Measurements from ENCODE around the gene KREMEN2. TPM values are rescaled to one million over a fixed set of nuclear protein-coding genes. Genes with fewer than 3 reads are reported as not detected.
A peak's percentile ranks its signal among the peaks of the same experiment; 100 is the strongest.

Gene KREMEN2
- polyA plus RNA-seq, 4 donors = 0.15 to 0.54 (median 0.47) TPM; not detected in 1

GRCh38 chr16:2969545-2970521 is 5.8 kb downstream of the KREMEN2 start:
- H3K27ac ChIP-seq (ENCODE audit: low read depth in 1 of 3, low read length in 2 of 3) = peak overlapping the region in 1 of 3 donors; percentile 40
- peak overlapping the region; percentile 63 to 80 (median 76) for H3K4me3 ChIP-seq (ENCODE audit: low read depth in 1 of 3, low read length in 3 of 3)
- H3K27me3 ChIP-seq (ENCODE audit: control insufficient read depth in 3 of 3, insufficient read depth in 3 of 3, low read length in 3 of 3) = peaks cover 13 to 34% (median 19%) of the 10 kb centered on the region in 3 donors
- 0 to 2% (median 1%) methylated on average over 52 to 83 of the region's 83 CpGs for WGBS, 3 donors
- peak; percentile 51 to 85 for DNase-seq
- H3K4me1 ChIP-seq (ENCODE audit: control insufficient read depth in 3 of 3, insufficient read depth in 2 of 3, low read depth in 1 of 3, low read length in 2 of 3) = peaks cover 3 to 29% (median 3%) of the 10 kb centered on the region in 3 donors
- FAIRE-seq = no peak
- H3K36me3 ChIP-seq (ENCODE audit: control insufficient read depth in 3 of 3, insufficient read depth in 2 of 3, low read depth in 1 of 3, low read length in 3 of 3) = peaks cover 0 to 42% (median 0%) of the 10 kb centered on the region in 3 donors
- no peaks in the 10 kb centered on the region for H3K9me3 ChIP-seq (ENCODE audit: control insufficient read depth in 2 of 2, insufficient read depth in 1 of 2, low read depth in 1 of 2, low read length in 1 of 2)

GRCh38 chr16:2970563-2970962 is 6.5 kb downstream of the KREMEN2 start:
- Histone ChIP-seq H3K36me3 (ENCODE audit: control insufficient read depth in 3 of 3, insufficient read depth in 2 of 3, low read depth in 1 of 3, low read length in 3 of 3) (peaks cover 0 to 49% (median 0%) of the 10 kb centered on the region in 3 donors), H3K4me3 (ENCODE audit: low read depth in 1 of 3, low read length in 3 of 3) (peak overlapping the region in 2 of 3 donors; percentile 63 to 76), H3K9me3 (ENCODE audit: control insufficient read depth in 2 of 2, insufficient read depth in 1 of 2, low read depth in 1 of 2, low read length in 1 of 2) (no peaks in the 10 kb centered on the region), H3K27me3 (ENCODE audit: control insufficient read depth in 3 of 3, insufficient read depth in 3 of 3, low read length in 3 of 3) (peaks cover 13 to 28% (median 18%) of the 10 kb centered on the region in 3 donors), H3K27ac (ENCODE audit: low read depth in 1 of 3, low read length in 2 of 3) (no peak overlapping the region), H3K4me1 (ENCODE audit: control insufficient read depth in 3 of 3, insufficient read depth in 2 of 3, low read depth in 1 of 3, low read length in 2 of 3) (peaks cover 3 to 25% (median 3%) of the 10 kb centered on the region in 3 donors)
- no peak for DNase-seq
- WGBS, 3 donors = 71 to 81% (median 73%) methylated on average over 6 of the region's 6 CpGs
- no peak for FAIRE-seq

GRCh38 chr16:2971134-2971984 is 7.3 kb downstream of the KREMEN2 start:
- Histone ChIP-seq H3K4me1 (ENCODE audit: control insufficient read depth in 3 of 3, insufficient read depth in 2 of 3, low read depth in 1 of 3, low read length in 2 of 3) (peaks cover 3 to 25% (median 3%) of the 10 kb centered on the region in 3 donors), H3K9me3 (ENCODE audit: control insufficient read depth in 2 of 2, insufficient read depth in 1 of 2, low read depth in 1 of 2, low read length in 1 of 2) (no peaks in the 10 kb centered on the region), H3K27me3 (ENCODE audit: control insufficient read depth in 3 of 3, insufficient read depth in 3 of 3, low read length in 3 of 3) (peaks cover 12 to 20% (median 13%) of the 10 kb centered on the region in 3 donors), H3K4me3 (ENCODE audit: low read depth in 1 of 3, low read length in 3 of 3) (no peak overlapping the region), H3K36me3 (ENCODE audit: control insufficient read depth in 3 of 3, insufficient read depth in 2 of 3, low read depth in 1 of 3, low read length in 3 of 3) (peaks cover 0 to 56% (median 0%) of the 10 kb centered on the region in 3 donors), H3K27ac (ENCODE audit: low read depth in 1 of 3, low read length in 2 of 3) (no peak overlapping the region)
- 91 to 94% (median 91%) methylated on average over 33 to 35 of the region's 35 CpGs for WGBS, 3 donors
- FAIRE-seq (no peak), DNase-seq (no peak)

GRCh38 chr16:2971985-2972784 is 8.1 kb downstream of the KREMEN2 start:
- peaks cover 8 to 15% (median 8%) of the 10 kb centered on the region in 3 donors for H3K27me3 ChIP-seq (ENCODE audit: control insufficient read depth in 3 of 3, insufficient read depth in 3 of 3, low read length in 3 of 3)
- H3K27ac ChIP-seq (ENCODE audit: low read depth in 1 of 3, low read length in 2 of 3) = no peak overlapping the region
- FAIRE-seq (no peak), DNase-seq (no peak)
- H3K4me3 ChIP-seq (ENCODE audit: low read depth in 1 of 3, low read length in 3 of 3) = no peak overlapping the region
- peaks cover 0 to 25% (median 3%) of the 10 kb centered on the region in 3 donors for H3K4me1 ChIP-seq (ENCODE audit: control insufficient read depth in 3 of 3, insufficient read depth in 2 of 3, low read depth in 1 of 3, low read length in 2 of 3)
- peaks cover 0 to 65% (median 0%) of the 10 kb centered on the region in 3 donors for H3K36me3 ChIP-seq (ENCODE audit: control insufficient read depth in 3 of 3, insufficient read depth in 2 of 3, low read depth in 1 of 3, low read length in 3 of 3)
- 79 to 80% (median 79%) methylated on average over 15 of the region's 15 CpGs for WGBS, 3 donors
- H3K9me3 ChIP-seq (ENCODE audit: control insufficient read depth in 2 of 2, insufficient read depth in 1 of 2, low read depth in 1 of 2, low read length in 1 of 2) = no peaks in the 10 kb centered on the region

- 46 to 73% (median 73%) methylated on average over 5 of the region's 5 CpGs for WGBS, 3 donors
- Histone ChIP-seq H3K4me1 (ENCODE audit: control insufficient read depth in 3 of 3, insufficient read depth in 2 of 3, low read depth in 1 of 3, low read length in 2 of 3) (peaks cover 0 to 18% (median 3%) of the 10 kb centered on the region in 3 donors), H3K27ac (ENCODE audit: low read depth in 1 of 3, low read length in 2 of 3) (no peak overlapping the region), H3K4me3 (ENCODE audit: low read depth in 1 of 3, low read length in 3 of 3) (no peak overlapping the region), H3K9me3 (ENCODE audit: control insufficient read depth in 2 of 2, insufficient read depth in 1 of 2, low read depth in 1 of 2, low read length in 1 of 2) (no peaks in the 10 kb centered on the region), H3K27me3 (ENCODE audit: control insufficient read depth in 3 of 3, insufficient read depth in 3 of 3, low read length in 3 of 3) (peaks cover 0 to 7% (median 0%) of the 10 kb centered on the region in 3 donors), H3K36me3 (ENCODE audit: control insufficient read depth in 3 of 3, insufficient read depth in 2 of 3, low read depth in 1 of 3, low read length in 3 of 3) (peaks cover 0 to 71% (median 0%) of the 10 kb centered on the region in 3 donors)
- no peak for DNase-seq
- FAIRE-seq = no peak
These were observed 9.0 kb downstream of the KREMEN2 start for GRCh38 chr16:2973093-2973492.

GRCh38 chr16:2973605-2974318 is 9.7 kb downstream of the KREMEN2 start:
- Histone ChIP-seq H3K36me3 (ENCODE audit: control insufficient read depth in 3 of 3, insufficient read depth in 2 of 3, low read depth in 1 of 3, low read length in 3 of 3) (peaks cover 0 to 71% (median 0%) of the 10 kb centered on the region in 3 donors), H3K4me3 (ENCODE audit: low read depth in 1 of 3, low read length in 3 of 3) (no peak overlapping the region), H3K27me3 (ENCODE audit: control insufficient read depth in 3 of 3, insufficient read depth in 3 of 3, low read length in 3 of 3) (no peaks in the 10 kb centered on the region), H3K9me3 (ENCODE audit: control insufficient read depth in 2 of 2, insufficient read depth in 1 of 2, low read depth in 1 of 2, low read length in 1 of 2) (no peaks in the 10 kb centered on the region), H3K27ac (ENCODE audit: low read depth in 1 of 3, low read length in 2 of 3) (no peak overlapping the region), H3K4me1 (ENCODE audit: control insufficient read depth in 3 of 3, insufficient read depth in 2 of 3, low read depth in 1 of 3, low read length in 2 of 3) (peaks cover 0 to 12% (median 0%) of the 10 kb centered on the region in 3 donors)
- FAIRE-seq (no peak), DNase-seq (no peak)
- WGBS, 3 donors = 87 to 94% (median 89%) methylated on average over 13 to 17 of the region's 17 CpGs

GRCh38 chr16:2974319-2975056 is 10.4 kb downstream of the KREMEN2 start:
- 91 to 94% (median 93%) methylated on average over 14 to 15 of the region's 15 CpGs for WGBS, 3 donors
- DNase-seq (no peak), FAIRE-seq (no peak)
- Histone ChIP-seq H3K27me3 (ENCODE audit: control insufficient read depth in 3 of 3, insufficient read depth in 3 of 3, low read length in 3 of 3) (no peaks in the 10 kb centered on the region), H3K27ac (ENCODE audit: low read depth in 1 of 3, low read length in 2 of 3) (no peak overlapping the region), H3K36me3 (ENCODE audit: control insufficient read depth in 3 of 3, insufficient read depth in 2 of 3, low read depth in 1 of 3, low read length in 3 of 3) (peaks cover 0 to 71% (median 0%) of the 10 kb centered on the region in 3 donors), H3K4me3 (ENCODE audit: low read depth in 1 of 3, low read length in 3 of 3) (no peak overlapping the region), H3K4me1 (ENCODE audit: control insufficient read depth in 3 of 3, insufficient read depth in 2 of 3, low read depth in 1 of 3, low read length in 2 of 3) (peaks cover 0 to 13% (median 0%) of the 10 kb centered on the region in 3 donors), H3K9me3 (ENCODE audit: control insufficient read depth in 2 of 2, insufficient read depth in 1 of 2, low read depth in 1 of 2, low read length in 1 of 2) (no peaks in the 10 kb centered on the region)

Data from small intestine (tissue), 7 donors.